ENCODE results near the gene ENDOD1. TPM values are rescaled to one million over a fixed set of nuclear protein-coding genes. Genes with fewer than 3 reads are reported as not detected.

ENDOD1 gene
- total RNA-seq, 2 experiments from 2014 or later, result 3.8 to 4.4 TPM

DNA sequence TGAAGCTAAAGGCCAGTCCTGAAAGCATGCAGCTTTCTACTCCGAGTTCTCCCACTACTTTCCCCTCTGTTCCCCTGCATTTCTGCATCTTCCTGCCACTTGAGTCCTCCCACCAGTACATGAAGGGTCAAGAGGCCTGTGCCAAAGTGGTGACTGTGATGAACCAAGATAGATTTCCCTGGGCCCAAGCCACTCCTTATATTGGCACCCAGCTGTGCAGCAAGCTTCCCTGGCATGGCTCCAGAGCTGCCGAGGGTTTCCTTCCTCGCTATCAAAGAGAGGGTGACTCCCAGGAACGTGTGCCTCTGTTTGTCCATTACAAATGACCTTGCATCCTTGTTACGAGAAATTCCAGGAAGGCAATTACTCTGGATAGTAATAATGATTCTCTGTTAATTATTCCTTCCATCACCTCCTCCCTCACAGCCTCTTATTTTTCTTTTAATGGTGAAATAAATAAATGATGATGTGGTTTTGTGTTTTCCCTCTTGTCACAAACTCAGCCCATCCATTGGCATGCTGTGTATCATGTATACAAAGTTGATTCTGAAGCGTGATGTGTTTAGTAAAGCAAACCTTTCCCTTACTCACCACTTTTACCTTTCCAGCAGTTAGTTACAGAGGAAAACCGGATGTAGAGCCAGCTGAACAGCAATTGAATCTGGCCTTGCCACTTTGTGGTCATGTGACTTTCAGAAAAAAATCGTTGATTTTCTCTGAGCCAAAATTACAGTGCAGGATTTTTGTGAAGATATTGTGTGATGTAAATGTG lies 14.7 kb upstream of the ENDOD1 start:
- intact Hi-C loops (cut with DNase I, micrococcal nuclease), result loop anchor here in 1 of 2 experiments (5.0 to 10.0 kb wide), 2 partner anchors 630 to 687 kb away; no protein-coding TSS in a partner anchor
- peaks cover 6% of the 10 kb centered on the region for H3K4me1 ChIP-seq (ENCODE audit: insufficient read depth, low read length)
- CTCF ChIA-PET, result interaction anchor here (1.2 kb wide), 1 partner anchor 14 kb away, joined by 3 read pairs; the partner anchor contains the start of gene ENDOD1
- H3K4me3 ChIP-seq (ENCODE audit: low read length), result no peak overlapping the region
- ATAC-seq (ENCODE audit: poor library complexity) (no peak), DNase-seq (no peak)
- H3K9me3 ChIP-seq (ENCODE audit: control insufficient read depth in 1 of 2, insufficient read depth in 1 of 2, low read length in 2 of 2), result no peaks in the 10 kb centered on the region
- no peaks in the 10 kb centered on the region for H3K9me3 Mint-ChIP-seq
- H3K4me3 Mint-ChIP-seq, result no peak overlapping the region
- no peaks in the 10 kb centered on the region for H3K27me3 ChIP-seq (ENCODE audit: control insufficient read depth in 1 of 2, insufficient read depth in 2 of 2, low read length in 2 of 2)
- peaks cover 3% of the 10 kb centered on the region for H3K36me3 ChIP-seq (ENCODE audit: insufficient read depth, low read length)
- no peaks in the 10 kb centered on the region for H3K27me3 Mint-ChIP-seq
- no peak overlapping the region for H3K27ac ChIP-seq (ENCODE audit: low read depth in 1 of 2, low read length in 2 of 2)
- TF ChIP-seq, protein P1, sequence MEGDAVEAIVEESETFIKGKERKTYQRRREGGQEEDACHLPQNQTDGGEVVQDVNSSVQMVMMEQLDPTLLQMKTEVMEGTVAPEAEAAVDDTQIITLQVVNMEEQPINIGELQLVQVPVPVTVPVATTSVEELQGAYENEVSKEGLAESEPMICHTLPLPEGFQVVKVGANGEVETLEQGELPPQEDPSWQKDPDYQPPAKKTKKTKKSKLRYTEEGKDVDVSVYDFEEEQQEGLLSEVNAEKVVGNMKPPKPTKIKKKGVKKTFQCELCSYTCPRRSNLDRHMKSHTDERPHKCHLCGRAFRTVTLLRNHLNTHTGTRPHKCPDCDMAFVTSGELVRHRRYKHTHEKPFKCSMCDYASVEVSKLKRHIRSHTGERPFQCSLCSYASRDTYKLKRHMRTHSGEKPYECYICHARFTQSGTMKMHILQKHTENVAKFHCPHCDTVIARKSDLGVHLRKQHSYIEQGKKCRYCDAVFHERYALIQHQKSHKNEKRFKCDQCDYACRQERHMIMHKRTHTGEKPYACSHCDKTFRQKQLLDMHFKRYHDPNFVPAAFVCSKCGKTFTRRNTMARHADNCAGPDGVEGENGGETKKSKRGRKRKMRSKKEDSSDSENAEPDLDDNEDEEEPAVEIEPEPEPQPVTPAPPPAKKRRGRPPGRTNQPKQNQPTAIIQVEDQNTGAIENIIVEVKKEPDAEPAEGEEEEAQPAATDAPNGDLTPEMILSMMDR (IDR thresholded peaks at IDR 0.05), result no peak
- no peak overlapping the region for H3K27ac Mint-ChIP-seq
- POLR2A ChIA-PET, result interaction anchor here (0.7 to 2.8 kb wide), 3 partner anchors 7 to 15 kb away, joined by 4 to 13 read pairs (median 13); partner anchors contain the start of genes ENDOD1 and SRSF8
- peaks cover 18% of the 10 kb centered on the region for H3K4me1 Mint-ChIP-seq (ENCODE audit: low read depth)
- H3K36me3 Mint-ChIP-seq (ENCODE audit: low read depth), result peaks cover 12% of the 10 kb centered on the region

DNA sequence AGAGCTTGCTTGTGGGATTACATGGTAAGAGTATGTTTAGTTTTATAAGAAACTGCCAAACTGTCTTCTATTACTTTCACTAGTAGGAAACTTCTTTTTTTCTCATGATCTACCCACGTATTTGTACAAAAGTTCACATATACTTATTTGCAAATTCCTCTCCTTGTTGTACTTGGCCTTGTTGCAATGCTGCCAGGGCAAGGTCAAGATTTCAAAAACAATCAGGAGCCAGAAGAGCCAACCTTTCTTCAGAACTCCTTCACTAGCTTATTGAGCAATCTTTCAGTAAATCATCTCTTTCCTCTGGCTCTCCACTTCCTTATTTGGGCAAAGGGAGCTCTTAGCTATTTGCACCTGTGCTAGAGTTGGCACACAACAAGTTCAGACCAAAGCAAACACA lies 13.2 kb upstream of the ENDOD1 start:
- Mint-ChIP-seq H3K36me3 (ENCODE audit: low read depth) (peaks cover 4% of the 10 kb centered on the region), H3K27me3 (no peaks in the 10 kb centered on the region), H3K4me1 (ENCODE audit: low read depth) (peaks cover 5% of the 10 kb centered on the region), H3K27ac (no peak overlapping the region), H3K9me3 (no peaks in the 10 kb centered on the region), H3K4me3 (no peak overlapping the region)
- DNase-seq (no peak), ATAC-seq (ENCODE audit: poor library complexity) (no peak)
- CTCF ChIA-PET, result interaction anchor here (1.2 to 1.6 kb wide), 2 partner anchors 13 to 17 kb away, joined by 3 to 4 read pairs; partner anchors contain the start of gene ENDOD1
- no peaks in the 10 kb centered on the region for H3K9me3 ChIP-seq (ENCODE audit: control insufficient read depth in 1 of 2, insufficient read depth in 1 of 2, low read length in 2 of 2)
- POLR2A ChIA-PET, result interaction anchor here (2.8 kb wide), 2 partner anchors 9 to 13 kb away, joined by 13 read pairs; partner anchors contain the start of genes ENDOD1 and SRSF8
- H3K27ac ChIP-seq (ENCODE audit: low read depth in 1 of 2, low read length in 2 of 2), result no peak overlapping the region
- H3K4me3 ChIP-seq (ENCODE audit: low read length), result no peak overlapping the region
- H3K4me1 ChIP-seq (ENCODE audit: insufficient read depth, low read length), result no peaks in the 10 kb centered on the region
- H3K27me3 ChIP-seq (ENCODE audit: control insufficient read depth in 1 of 2, insufficient read depth in 2 of 2, low read length in 2 of 2), result no peaks in the 10 kb centered on the region
- H3K36me3 ChIP-seq (ENCODE audit: insufficient read depth, low read length), result no peaks in the 10 kb centered on the region
- TF ChIP-seq, protein P1 (IDR thresholded peaks at IDR 0.05), result no peak
- intact Hi-C loops (cut with DNase I, micrococcal nuclease), result loop anchor here in 1 of 2 experiments (10.0 kb wide), 1 partner anchor 628 kb away; no protein-coding TSS in a partner anchor

DNA sequence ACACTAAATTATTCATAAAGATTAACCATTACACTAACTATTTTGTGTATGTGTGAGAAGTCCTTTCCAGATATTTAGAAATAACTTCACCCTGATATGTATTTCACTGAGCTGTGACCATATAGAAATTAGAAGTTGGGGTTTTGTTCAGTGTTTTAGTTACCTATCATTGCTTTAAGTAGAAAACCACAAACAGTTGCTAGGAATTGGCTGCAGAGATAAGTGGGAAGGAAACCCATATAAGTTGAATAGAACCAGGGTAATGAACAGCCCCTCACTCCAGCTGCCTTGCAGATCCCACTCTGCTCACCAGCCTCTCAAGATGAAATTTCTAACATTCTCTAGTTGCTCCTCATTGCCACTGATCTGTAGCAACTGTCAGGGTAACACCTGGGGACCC lies 12.7 kb upstream of the ENDOD1 start:
- Mint-ChIP-seq H3K36me3 (ENCODE audit: low read depth) (no peaks in the 10 kb centered on the region), H3K27me3 (no peaks in the 10 kb centered on the region), H3K9me3 (no peaks in the 10 kb centered on the region), H3K4me3 (no peak overlapping the region), H3K27ac (no peak overlapping the region), H3K4me1 (ENCODE audit: low read depth) (no peaks in the 10 kb centered on the region)
- Histone ChIP-seq H3K4me1 (ENCODE audit: insufficient read depth, low read length) (no peaks in the 10 kb centered on the region), H3K4me3 (ENCODE audit: low read length) (no peak overlapping the region), H3K27ac (ENCODE audit: low read depth in 1 of 2, low read length in 2 of 2) (no peak overlapping the region), H3K36me3 (ENCODE audit: insufficient read depth, low read length) (no peaks in the 10 kb centered on the region), H3K9me3 (ENCODE audit: control insufficient read depth in 1 of 2, insufficient read depth in 1 of 2, low read length in 2 of 2) (no peaks in the 10 kb centered on the region), H3K27me3 (ENCODE audit: control insufficient read depth in 1 of 2, insufficient read depth in 2 of 2, low read length in 2 of 2) (no peaks in the 10 kb centered on the region)
- POLR2A ChIA-PET, result interaction anchor here (2.8 kb wide), 2 partner anchors 9 to 13 kb away, joined by 13 read pairs; partner anchors contain the start of genes ENDOD1 and SRSF8
- no peak for DNase-seq
- CTCF ChIA-PET, result interaction anchor here (1.6 kb wide), 1 partner anchor 16 kb away, joined by 4 read pairs; no protein-coding TSS in a partner anchor
- no peak for ATAC-seq (ENCODE audit: poor library complexity)
- intact Hi-C loops (cut with DNase I, micrococcal nuclease), result loop anchor here in 1 of 2 experiments (10.0 kb wide), 1 partner anchor 628 kb away; no protein-coding TSS in a partner anchor
- TF ChIP-seq, protein P1 (IDR thresholded peaks at IDR 0.05), result no peak
